DMS 273 treated with DMSO at 0.1 percent for 48 hours (cell line): Measurements from ENCODE around the gene HOXB4.

Experiments
- DNase-seq: peaks from one replicate; lab custom pipeline; 2025; lab: John Stamatoyannopoulos, UW

Gene HOXB4

GRCh38 chr17:48601539-48602425, 23.6 kb upstream of the HOXB4 start:
- DNase-seq: no peak

- DNase-seq: no peak
Measured at GRCh38 chr17:48601207-48601538, 23.0 kb upstream of the HOXB4 start.

GRCh38 chr17:48600244-48601098, 22.3 kb upstream of the HOXB4 start:
- DNase-seq: no peak

- no peak for DNase-seq
Measured at GRCh38 chr17:48599354-48599753, 21.2 kb upstream of the HOXB4 start.

- DNase-seq: no peak
Measured at GRCh38 chr17:48598736-48599135, 20.6 kb upstream of the HOXB4 start.

GRCh38 chr17:48597778-48598631, 19.9 kb upstream of the HOXB4 start:
- no peak for DNase-seq

- no peak for DNase-seq
Measured at GRCh38 chr17:48597528-48597777, 19.3 kb upstream of the HOXB4 start.

GRCh38 chr17:48596735-48597527, 18.8 kb upstream of the HOXB4 start:
- DNase-seq: no peak

- DNase-seq: no peak
Measured at GRCh38 chr17:48596000-48596734, 18.0 kb upstream of the HOXB4 start.

GRCh38 chr17:48595278-48595999, 17.3 kb upstream of the HOXB4 start:
- DNase-seq: no peak

GRCh38 chr17:48594538-48595277, 16.6 kb upstream of the HOXB4 start:
- no peak for DNase-seq

- peak; percentile 21 for DNase-seq
Measured at GRCh38 chr17:48593840-48594537, 15.8 kb upstream of the HOXB4 start.

GRCh38 chr17:48593126-48593829, 15.1 kb upstream of the HOXB4 start, which contains the start of gene HOXB5:
Gene HOXB5, minus strand, starts transcription at chr17:48593779. Its CDS starts 97 bp downstream, at chr17:48593682.
- DNase-seq: no peak

- no peak for DNase-seq
Measured at GRCh38 chr17:48592577-48592976, 14.4 kb upstream of the HOXB4 start.

- no peak for DNase-seq
Measured at GRCh38 chr17:48592057-48592514, 13.9 kb upstream of the HOXB4 start.

GRCh38 chr17:48591255-48592056, 13.3 kb upstream of the HOXB4 start:
- no peak for DNase-seq

GRCh38 chr17:48590607-48591161, 12.5 kb upstream of the HOXB4 start:
- no peak for DNase-seq
